Naive thymus-derived CD4-positive, alpha-beta T cell (primary cell): Measurements from ENCODE around the gene MAPKAP1. TPM values are rescaled to one million over a fixed set of nuclear protein-coding genes. Genes with fewer than 3 reads are reported as not detected.
A peak's percentile ranks its signal among the peaks of the same experiment; 100 is the strongest.

ENCODE experiments used
- ATAC-seq: fragments of 150-1000 bp; cut with Tn5 transposase; 2 replicates; pipeline ENCODE4 v1.10.0; 2021; ENCODE audit warnings: mild to moderate bottlenecking, moderate library complexity
- CTCF ChIA-PET: fragments of 350-600 bp; sonication (Branson Sonifier 250); formaldehyde crosslinking; loops from one replicate; lab custom pipeline; 2021; ENCODE audit warnings: antibody characterized with exemption; lab: Charles Lee
- POLR2A ChIA-PET: fragments of 350-600 bp; sonication (Branson Sonifier 250); formaldehyde crosslinking; loops from one replicate; lab custom pipeline; 2021; ENCODE audit warnings: antibody characterized with exemption, inconsistent platforms; lab: Charles Lee
- DNase-seq, 9 donors: peaks; one replicate each; pipeline versions ENCODE4 v3.0.0 to v3.0.0-alpha.2; 2020 to 2022; ENCODE audit warnings: mixed read lengths in 1 of 9
- H3K27ac ChIP-seq: one replicate; pipeline ENCODE4 v1.7.0; 2013; ENCODE audit warnings: mild to moderate bottlenecking, low read depth, low read length, moderate library complexity
- H3K27me3 ChIP-seq, 2 donors: one replicate each; pipeline ENCODE4 v1.7.0; 2013; ENCODE audit warnings: low read length in 2 of 2, mild to moderate bottlenecking in 2 of 2, moderate library complexity in 2 of 2; ENCODE audit not compliant: control insufficient read depth in 2 of 2, insufficient read depth in 2 of 2
- H3K36me3 ChIP-seq, 3 experiments: 1 replicate in 2 of 3; 2 replicates in 1 of 3; pipeline ENCODE4 v1.7.0; 2013; ENCODE audit warnings: low read length in 3 of 3, mild to moderate bottlenecking in 3 of 3, moderate library complexity in 1 of 3; ENCODE audit not compliant: insufficient read depth in 3 of 3, control insufficient read depth in 2 of 3
- H3K4me1 ChIP-seq, 2 donors: one replicate each; pipeline ENCODE4 v1.7.0; 2013; ENCODE audit warnings: low read length in 2 of 2, mild to moderate bottlenecking in 2 of 2, moderate library complexity in 1 of 2; ENCODE audit not compliant: control insufficient read depth in 2 of 2, insufficient read depth in 2 of 2
- H3K4me3 ChIP-seq: 2 replicates; pipeline ENCODE4 v1.7.0; 2013; ENCODE audit warnings: mild to moderate bottlenecking, low read length
- H3K9me3 ChIP-seq, 3 experiments: 1 replicate in 2 of 3; 2 replicates in 1 of 3; pipeline ENCODE4 v1.7.0; 2013; ENCODE audit warnings: low read length in 3 of 3; ENCODE audit not compliant: control insufficient read depth in 2 of 3
- H3K27ac Mint-ChIP-seq, 9 donors: one replicate each; pipeline ENCODE4 v1.8.0; 2020 to 2022; ENCODE audit warnings: mixed read lengths in 9 of 9, mild to moderate bottlenecking in 8 of 9, moderate library complexity in 5 of 9, inconsistent platforms in 2 of 9
- H3K27me3 Mint-ChIP-seq, 5 donors: one replicate each; pipeline ENCODE4 v1.8.0; 2021 to 2022; ENCODE audit warnings: mixed read lengths in 5 of 5, mild to moderate bottlenecking in 1 of 5
- H3K36me3 Mint-ChIP-seq, 5 donors: one replicate each; pipeline ENCODE4 v1.8.0; 2020 to 2022; ENCODE audit warnings: mixed read lengths in 5 of 5, mild to moderate bottlenecking in 3 of 5, inconsistent platforms in 1 of 5
- H3K4me1 Mint-ChIP-seq, 7 donors: one replicate each; pipeline ENCODE4 v1.8.0; 2020 to 2022; ENCODE audit warnings: mixed read lengths in 7 of 7, mild to moderate bottlenecking in 3 of 7, inconsistent platforms in 1 of 7
- H3K4me3 Mint-ChIP-seq, 10 donors: one replicate each; pipeline ENCODE4 v1.8.0; 2020 to 2022; ENCODE audit warnings: mild to moderate bottlenecking in 10 of 10, mixed read lengths in 10 of 10, moderate library complexity in 6 of 10, inconsistent platforms in 2 of 10
- H3K9me3 Mint-ChIP-seq, 11 donors: one replicate each; pipeline ENCODE4 v1.8.0; 2020 to 2022; ENCODE audit warnings: mixed read lengths in 11 of 11, mild to moderate bottlenecking in 4 of 11, inconsistent platforms in 1 of 11, moderate library complexity in 1 of 11
- intact Hi-C, 2 donors: fragments of 100-400 bp; cut with micrococcal nuclease; formaldehyde crosslinking; loops; one replicate each; pipeline ENCODE4 v1.15.1; 2023
- polyA plus RNA-seq, 2 donors: library from polyadenylated mRNA; unstranded; fragments of 300-500 nt; fragmentation: Illumina TruSeq; gene quantifications; one replicate each; pipeline ENCODE4 v1.2.3, GENCODE V29; 2021
- total RNA-seq, 6 experiments: library from RNA in 5 of 6; stranded (reverse) in 5 of 6; gene quantifications; 1 replicate in 5 of 6; 2 replicates in 1 of 6; pipeline ENCODE4 v1.2.3 and lab custom pipeline; 2021 to 2026

The MAPKAP1 gene
- total and polyA plus RNA-seq, 7 experiments from 2014 or later = 41.3 to 73.6 (median 55.8) TPM

GRCh38 chr9:125439434-125440272 is 267.4 kb downstream of the MAPKAP1 start:
- ChIA-PET CTCF (no interaction called here), POLR2A (no interaction called here)
- H3K27me3 Mint-ChIP-seq = no peaks in the 10 kb centered on the region
- peaks cover 0 to 32% (median 7%) of the 10 kb centered on the region in 5 donors for H3K36me3 Mint-ChIP-seq
- H3K4me1 Mint-ChIP-seq = peaks cover 0 to 4% (median 0%) of the 10 kb centered on the region in 7 donors
- H3K27ac Mint-ChIP-seq = peak overlapping the region in 1 of 9 donors; percentile 6
- H3K4me3 Mint-ChIP-seq = no peak overlapping the region
- no peaks in the 10 kb centered on the region for H3K9me3 ChIP-seq
- H3K4me1 ChIP-seq = no peaks in the 10 kb centered on the region
- intact Hi-C loops = no loop called here
- ATAC-seq (no peak), DNase-seq (no peak)
- peaks cover 0 to 1% (median 0%) of the 10 kb centered on the region in 11 donors for H3K9me3 Mint-ChIP-seq
- H3K27ac ChIP-seq = no peak overlapping the region
- no peak overlapping the region for H3K4me3 ChIP-seq
- H3K36me3 ChIP-seq = peaks cover 0 to 44% (median 0%) of the 10 kb centered on the region in 3 experiments
- H3K27me3 ChIP-seq = no peaks in the 10 kb centered on the region

GRCh38 chr9:125438506-125439433 is 268.2 kb downstream of the MAPKAP1 start:
- H3K27me3 Mint-ChIP-seq = no peaks in the 10 kb centered on the region
- ChIA-PET CTCF (no interaction called here), POLR2A (no interaction called here)
- ATAC-seq (no peak), DNase-seq (no peak)
- Histone ChIP-seq H3K4me1 (no peaks in the 10 kb centered on the region), H3K9me3 (no peaks in the 10 kb centered on the region), H3K27ac (no peak overlapping the region), H3K27me3 (no peaks in the 10 kb centered on the region), H3K36me3 (peaks cover 0 to 37% (median 0%) of the 10 kb centered on the region in 3 experiments), H3K4me3 (no peak overlapping the region)
- H3K27ac Mint-ChIP-seq = no peak overlapping the region
- H3K9me3 Mint-ChIP-seq = peaks cover 0 to 1% (median 0%) of the 10 kb centered on the region in 11 donors
- peaks cover 0 to 24% (median 7%) of the 10 kb centered on the region in 5 donors for H3K36me3 Mint-ChIP-seq
- peaks cover 0 to 4% (median 0%) of the 10 kb centered on the region in 7 donors for H3K4me1 Mint-ChIP-seq
- no peak overlapping the region for H3K4me3 Mint-ChIP-seq
- intact Hi-C loops = no loop called here

GRCh38 chr9:125437771-125438221 is 269.2 kb downstream of the MAPKAP1 start:
- Histone ChIP-seq H3K27me3 (no peaks in the 10 kb centered on the region), H3K4me1 (no peaks in the 10 kb centered on the region), H3K36me3 (peaks cover 0 to 32% (median 0%) of the 10 kb centered on the region in 3 experiments), H3K4me3 (no peak overlapping the region), H3K27ac (no peak overlapping the region), H3K9me3 (no peaks in the 10 kb centered on the region)
- CTCF ChIA-PET = no interaction called here
- H3K27me3 Mint-ChIP-seq = no peaks in the 10 kb centered on the region
- H3K4me3 Mint-ChIP-seq = no peak overlapping the region
- POLR2A ChIA-PET = no interaction called here
- H3K9me3 Mint-ChIP-seq = no peaks in the 10 kb centered on the region
- intact Hi-C loops = no loop called here
- DNase-seq = no peak
- ATAC-seq = no peak
- H3K36me3 Mint-ChIP-seq = peaks cover 0 to 19% (median 4%) of the 10 kb centered on the region in 5 donors
- no peak overlapping the region for H3K27ac Mint-ChIP-seq
- H3K4me1 Mint-ChIP-seq = peaks cover 0 to 2% (median 0%) of the 10 kb centered on the region in 7 donors

- H3K9me3 ChIP-seq = no peaks in the 10 kb centered on the region
- Mint-ChIP-seq H3K4me3 (no peak overlapping the region), H3K36me3 (peaks cover 0 to 17% (median 0%) of the 10 kb centered on the region in 5 donors), H3K27me3 (no peaks in the 10 kb centered on the region), H3K9me3 (no peaks in the 10 kb centered on the region), H3K4me1 (no peaks in the 10 kb centered on the region), H3K27ac (no peak overlapping the region)
- H3K36me3 ChIP-seq = peaks cover 0 to 31% (median 0%) of the 10 kb centered on the region in 3 experiments
- ChIA-PET CTCF (no interaction called here), POLR2A (no interaction called here)
- H3K4me1 ChIP-seq = no peaks in the 10 kb centered on the region
- ATAC-seq = peak; percentile 55
- H3K4me3 ChIP-seq = no peak overlapping the region
- H3K27ac ChIP-seq = no peak overlapping the region
- H3K27me3 ChIP-seq = no peaks in the 10 kb centered on the region
- intact Hi-C loops = no loop called here
- no peak for DNase-seq
Observed at GRCh38 chr9:125436613-125437443, 270.2 kb downstream of the MAPKAP1 start.

- Histone ChIP-seq H3K27me3 (no peaks in the 10 kb centered on the region), H3K4me3 (no peak overlapping the region), H3K27ac (no peak overlapping the region), H3K9me3 (no peaks in the 10 kb centered on the region), H3K4me1 (no peaks in the 10 kb centered on the region), H3K36me3 (peaks cover 0 to 31% (median 0%) of the 10 kb centered on the region in 3 experiments)
- CTCF ChIA-PET = no interaction called here
- Mint-ChIP-seq H3K36me3 (peaks cover 0 to 14% (median 0%) of the 10 kb centered on the region in 5 donors), H3K27ac (peak overlapping the region in 1 of 9 donors; percentile 4), H3K4me1 (no peaks in the 10 kb centered on the region), H3K27me3 (no peaks in the 10 kb centered on the region), H3K9me3 (no peaks in the 10 kb centered on the region), H3K4me3 (no peak overlapping the region)
- intact Hi-C loops = no loop called here
- POLR2A ChIA-PET = no interaction called here
- ATAC-seq = no peak
- DNase-seq = no peak
Observed at GRCh38 chr9:125435776-125436612, 271.0 kb downstream of the MAPKAP1 start.
